OCI-LY3 (cell line): ENCODE data around the gene CSE1L.

ENCODE experiments used
- CTCF ChIP-seq: fragments of 200-600, 300-600 bp; sonication (generic); IDR thresholded peaks from 2 replicates; pipeline ENCODE4 v1.5.1; 2014; ENCODE audit warnings: antibody characterized with exemption, low read length, low read depth
- EZH2phosphoT487 ChIP-seq: fragments of 200-600 bp; shearing (Covaris generic); IDR thresholded peaks from 2 replicates; pipeline ENCODE4 v1.6.1; 2018; ENCODE audit warnings: antibody characterized with exemption, mixed run types, low read depth

DNA sequence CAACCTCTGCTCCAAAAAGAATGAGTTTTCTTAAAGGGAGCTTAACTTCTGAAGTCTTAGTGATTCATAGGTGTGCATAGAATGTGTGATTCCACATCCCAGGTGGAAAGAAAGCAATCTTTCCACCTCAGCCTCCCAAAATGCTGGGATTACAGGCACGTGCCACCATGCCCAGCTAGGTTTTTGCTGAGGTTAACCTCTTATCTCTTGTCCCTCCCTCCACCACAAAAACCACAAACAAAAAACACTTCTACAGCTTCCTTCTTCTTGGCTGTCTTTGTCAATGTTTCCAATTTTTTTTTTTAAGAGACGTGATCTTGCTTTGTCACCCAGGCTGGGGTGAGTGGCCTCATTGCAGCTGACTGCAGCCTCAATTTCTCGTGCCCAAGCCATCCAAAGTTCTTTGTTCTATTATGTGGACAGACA lies 8.1 kb upstream of the CSE1L start:
- TF ChIP-seq CTCF: no peak
- TF ChIP-seq EZH2phosphoT487: no peak
